ENCODE results near the gene NANOS1. TPM values are rescaled to one million over a fixed set of nuclear protein-coding genes. Genes with fewer than 3 reads are reported as not detected.

The NANOS1 gene
- total RNA-seq, 1 donor from 2014 or later: not detected

GRCh38 chr10:119079599-119080520, 50.3 kb downstream of the NANOS1 start:
- no peaks in the 10 kb centered on the region for H3K27me3 ChIP-seq
- TF ChIP-seq POLR2A (IDR thresholded peaks at IDR 0.05): peak in 1 of 2 donors; percentile 28
- TF ChIP-seq, protein P1, sequence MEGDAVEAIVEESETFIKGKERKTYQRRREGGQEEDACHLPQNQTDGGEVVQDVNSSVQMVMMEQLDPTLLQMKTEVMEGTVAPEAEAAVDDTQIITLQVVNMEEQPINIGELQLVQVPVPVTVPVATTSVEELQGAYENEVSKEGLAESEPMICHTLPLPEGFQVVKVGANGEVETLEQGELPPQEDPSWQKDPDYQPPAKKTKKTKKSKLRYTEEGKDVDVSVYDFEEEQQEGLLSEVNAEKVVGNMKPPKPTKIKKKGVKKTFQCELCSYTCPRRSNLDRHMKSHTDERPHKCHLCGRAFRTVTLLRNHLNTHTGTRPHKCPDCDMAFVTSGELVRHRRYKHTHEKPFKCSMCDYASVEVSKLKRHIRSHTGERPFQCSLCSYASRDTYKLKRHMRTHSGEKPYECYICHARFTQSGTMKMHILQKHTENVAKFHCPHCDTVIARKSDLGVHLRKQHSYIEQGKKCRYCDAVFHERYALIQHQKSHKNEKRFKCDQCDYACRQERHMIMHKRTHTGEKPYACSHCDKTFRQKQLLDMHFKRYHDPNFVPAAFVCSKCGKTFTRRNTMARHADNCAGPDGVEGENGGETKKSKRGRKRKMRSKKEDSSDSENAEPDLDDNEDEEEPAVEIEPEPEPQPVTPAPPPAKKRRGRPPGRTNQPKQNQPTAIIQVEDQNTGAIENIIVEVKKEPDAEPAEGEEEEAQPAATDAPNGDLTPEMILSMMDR (IDR thresholded peaks at IDR 0.05): no peak
- no peak for TF ChIP-seq POLR2AphosphoS5 (IDR thresholded peaks at IDR 0.05; ENCODE audit: insufficient read depth in 1 of 2, low read depth in 1 of 2)
- DNase-seq (ENCODE audit: extremely low spot score in 2 of 2): no peak
- peaks cover 38% of the 10 kb centered on the region for H3K4me1 ChIP-seq
- H3K9me3 ChIP-seq: no peaks in the 10 kb centered on the region
- intact Hi-C loops (cut with DNase I): no loop called here
- no peaks in the 10 kb centered on the region for H3K36me3 ChIP-seq
- H3K4me3 ChIP-seq: peak overlapping the region; percentile 78 to 94
- peak overlapping the region; percentile 89 for H3K27ac ChIP-seq

DNA sequence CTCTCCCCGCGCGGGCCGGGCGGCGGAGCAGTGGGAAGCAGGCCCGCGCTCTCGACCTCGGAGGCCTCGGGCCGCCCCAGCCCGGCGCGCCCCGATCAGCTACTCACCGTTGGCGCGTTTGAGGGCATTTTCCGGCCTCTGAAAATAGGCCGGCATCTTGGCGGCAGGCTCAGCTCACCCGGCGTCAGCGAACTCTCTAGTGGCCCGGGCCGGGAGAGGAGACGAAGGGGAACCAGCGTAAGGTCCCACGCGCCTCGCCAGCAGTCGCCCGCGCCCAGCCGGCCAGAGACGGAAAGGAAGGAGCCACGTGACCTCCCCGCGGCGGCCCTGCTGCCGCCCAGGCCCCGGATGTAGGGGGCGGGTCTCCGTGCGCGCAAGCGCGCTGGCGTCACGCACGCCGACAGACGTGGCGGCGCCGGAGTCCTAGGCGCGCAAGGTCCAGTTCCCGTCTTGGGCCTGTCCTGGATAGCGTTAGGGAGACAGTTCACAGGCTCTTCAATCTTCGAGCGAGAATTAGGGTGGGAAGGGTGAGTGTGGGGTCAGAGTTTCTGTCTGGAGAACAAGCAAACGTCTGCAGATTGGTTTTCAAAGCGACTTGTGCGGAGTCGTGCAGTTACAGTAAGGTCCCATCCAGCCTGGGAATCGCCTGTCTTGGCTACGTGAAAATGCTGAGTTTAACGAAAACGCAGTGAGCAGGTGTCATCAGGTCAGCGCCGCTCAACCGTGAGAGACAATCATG, 51.2 kb downstream of the NANOS1 start, which contains the start of gene EIF3A:
EIF3A (minus strand) TSS at position 297 of the 739 bp plus-strand sequence; CDS start at position 156, 141 bp downstream.
- Histone ChIP-seq H3K27me3 (no peaks in the 10 kb centered on the region), H3K4me1 (peaks cover 38% of the 10 kb centered on the region), H3K36me3 (no peaks in the 10 kb centered on the region), H3K9me3 (no peaks in the 10 kb centered on the region), H3K4me3 (peak within 1 kb of the TSS; percentile 78 to 94), H3K27ac (peak within 1 kb of the TSS; percentile 89)
- intact Hi-C loops (cut with DNase I): no loop called here
- DNase-seq (ENCODE audit: extremely low spot score in 2 of 2): peak in 1 of 2 donors; percentile 92
- TF ChIP-seq POLR2A (IDR thresholded peaks at IDR 0.05) (peak in 1 of 2 donors; percentile 88), POLR2AphosphoS5 (IDR thresholded peaks at IDR 0.05; ENCODE audit: insufficient read depth in 1 of 2, low read depth in 1 of 2) (peak; percentile 58 to 97)
- TF ChIP-seq, protein P1 (IDR thresholded peaks at IDR 0.05): no peak

Small RNA genes within 50 kb of the gene (small RNA-seq; reads per million reads assigned to genes)
- gene RF00413 (not detected), gene SNORA19 (not detected)

Other genes starting within 250 kb of the NANOS1 start
- 100 TPM for gene EIF3A, start 51.1 kb downstream of the NANOS1 start, total RNA-seq
- gene DENND10, start 74.4 kb downstream of the NANOS1 start, total RNA-seq: 42.2 TPM
- gene SFXN4, start 136.0 kb downstream of the NANOS1 start, total RNA-seq: 12.3 TPM
- 83.2 TPM for gene PRDX3, start 149.1 kb downstream of the NANOS1 start, total RNA-seq
- 16.5 TPM for gene GRK5, start 177.9 kb downstream of the NANOS1 start, total RNA-seq